Spleen (tissue), 11 donors: ENCODE results near the gene ANO1. TPM values are rescaled to one million over a fixed set of nuclear protein-coding genes. Genes with fewer than 3 reads are reported as not detected.

Experiments
- DNase-seq: peaks from one replicate; pipeline ENCODE4 v3.0.0-alpha.2; 2020
- H3K27ac ChIP-seq, 8 donors: fragments of 200-600 bp; sonication (generic) in 7 of 8; 1 replicate in 4 of 8; 2 replicates in 4 of 8; pipeline versions ENCODE4 v1.5.0 to v1.8.0; 2016 to 2021; ENCODE audit warnings: inconsistent platforms in 4 of 8, mild to moderate bottlenecking in 4 of 8, moderate library complexity in 1 of 8
- H3K27me3 ChIP-seq, 7 donors: fragments of 200-600 bp; sonication (generic) in 6 of 7; replicated peaks in 1 of 7; 1 replicate in 4 of 7; 2 replicates in 3 of 7; pipeline versions ENCODE4 v1.5.0 to v1.8.0; 2016 to 2021; ENCODE audit warnings: inconsistent platforms in 3 of 7, mild to moderate bottlenecking in 1 of 7
- H3K36me3 ChIP-seq, 6 donors: fragments of 200-600 bp; sonication (generic) in 5 of 6; 1 replicate in 4 of 6; 2 replicates in 2 of 6; pipeline versions ENCODE4 v1.5.0 to v1.8.0; 2016 to 2021; ENCODE audit warnings: inconsistent platforms in 2 of 6
- H3K4me1 ChIP-seq, 6 donors: fragments of 200-600 bp; sonication (generic) in 5 of 6; 1 replicate in 3 of 6; 2 replicates in 3 of 6; pipeline versions ENCODE4 v1.5.0 to v1.8.0; 2016 to 2021; ENCODE audit warnings: inconsistent platforms in 3 of 6
- H3K4me3 ChIP-seq, 8 donors: fragments of 200-600 bp; sonication (generic) in 7 of 8; 1 replicate in 4 of 8; 2 replicates in 4 of 8; pipeline versions ENCODE4 v1.5.0 to v1.8.0; 2016 to 2021; ENCODE audit warnings: inconsistent platforms in 4 of 8, mild to moderate bottlenecking in 4 of 8, moderate library complexity in 2 of 8
- H3K9me3 ChIP-seq, 8 donors: fragments of 200-600 bp; sonication (generic) in 7 of 8; 1 replicate in 4 of 8; 2 replicates in 4 of 8; pipeline versions ENCODE4 v1.5.0 to v1.8.0; 2016 to 2021; ENCODE audit warnings: inconsistent platforms in 4 of 8
- POLR2A ChIP-seq, 3 donors: fragments of 450-650 bp; IDR thresholded peaks; one replicate each; pipeline ENCODE4 v1.5.1; 2017; ENCODE audit warnings: antibody characterized with exemption in 3 of 3, mild to moderate bottlenecking in 1 of 3
- POLR2AphosphoS5 ChIP-seq, 3 donors: sonication (generic); formaldehyde crosslinking; IDR thresholded peaks; one replicate each; pipeline ENCODE4 v1.5.1; 2017; ENCODE audit warnings: antibody characterized with exemption in 3 of 3
- WGBS, 5 donors: extraction: QIAGEN DNeasy Blood & Tissue Kit in 3 of 5; methylation state at CpG; one replicate each; pipeline versions ENCODE4 v1.1.5 to v1.1.7; 2013 to 2018; 5-methylcytosine and 5-hydroxymethylcytosine counted together
- intact Hi-C: fragments of 100-400 bp; cut with DNase I; formaldehyde crosslinking; loops from one replicate; pipeline ENCODE4 v1.15.0; 2023; ENCODE audit warnings: low total_unique reads
- polyA plus RNA-seq, 3 donors: library from polyadenylated mRNA; stranded (reverse); fragments of 200-250 nt; gene quantifications; one replicate each; pipeline ENCODE4 v1.2.1, GENCODE V29; 2013
- total RNA-seq, 7 donors: library from RNA; depleted of rRNA in 3 of 7; stranded (reverse); fragments of >200 nt in 3 of 7; fragmentation: NEBNext Ultra II Directional in 4 of 7; extraction: Animal tissue kit (Norgen Biotek cat#: 25700) in 4 of 7; gene quantifications; one replicate each; pipeline versions ENCODE4 v1.1.0 to v1.2.1, GENCODE V29; 2016 to 2021
- TF ChIP-seq, protein P1 (sequence below), 11 experiments: fragments of 200-600 bp in 7 of 11; fragments of 450-650 bp in 4 of 11; sonication (generic) in 4 of 11; IDR thresholded peaks in 8 of 11; conservative IDR thresholded peaks in 3 of 11; 1 replicate in 7 of 11; 2 replicates in 4 of 11; pipeline versions ENCODE4 v1.4.0 to v1.8.0; 2016 to 2021; ENCODE audit warnings: antibody characterized with exemption in 11 of 11, inconsistent platforms in 4 of 11, mild to moderate bottlenecking in 1 of 11
- donor health status: healthy with polysubstance abuse.
- donor health status: DM: no; HTN: no; CAD: no; lungs with moderate emphysema.
- donor health status: DM: no; HTN: no; CAD: no.
- donor health status: Bipolar disorder and iron deficiency.
- donor health status: healthy.
- donor health status: DM: no; HTN: no; CAD: no.
- donor health status: DM: yes; HTN: yes; CAD: no.

ANO1 gene
- total and polyA plus RNA-seq, 10 donors = 0.22 to 1.2 (median 0.62) TPM

- no peak overlapping the region for H3K4me3 ChIP-seq
- H3K27me3 ChIP-seq = peaks cover 0 to 57% (median 4%) of the 10 kb centered on the region in 7 donors
- WGBS, 5 donors = 62 to 75% (median 67%) methylated on average over 8 to 9 of the region's 9 CpGs
- no peak for DNase-seq
- H3K27ac ChIP-seq = no peak overlapping the region
- H3K9me3 ChIP-seq = peaks cover 0 to 4% (median 0%) of the 10 kb centered on the region in 8 donors
- no peaks in the 10 kb centered on the region for H3K36me3 ChIP-seq
- intact Hi-C loops = no loop called here
- no peak for TF ChIP-seq POLR2AphosphoS5 (IDR thresholded peaks at IDR 0.05)
- TF ChIP-seq, protein P1, sequence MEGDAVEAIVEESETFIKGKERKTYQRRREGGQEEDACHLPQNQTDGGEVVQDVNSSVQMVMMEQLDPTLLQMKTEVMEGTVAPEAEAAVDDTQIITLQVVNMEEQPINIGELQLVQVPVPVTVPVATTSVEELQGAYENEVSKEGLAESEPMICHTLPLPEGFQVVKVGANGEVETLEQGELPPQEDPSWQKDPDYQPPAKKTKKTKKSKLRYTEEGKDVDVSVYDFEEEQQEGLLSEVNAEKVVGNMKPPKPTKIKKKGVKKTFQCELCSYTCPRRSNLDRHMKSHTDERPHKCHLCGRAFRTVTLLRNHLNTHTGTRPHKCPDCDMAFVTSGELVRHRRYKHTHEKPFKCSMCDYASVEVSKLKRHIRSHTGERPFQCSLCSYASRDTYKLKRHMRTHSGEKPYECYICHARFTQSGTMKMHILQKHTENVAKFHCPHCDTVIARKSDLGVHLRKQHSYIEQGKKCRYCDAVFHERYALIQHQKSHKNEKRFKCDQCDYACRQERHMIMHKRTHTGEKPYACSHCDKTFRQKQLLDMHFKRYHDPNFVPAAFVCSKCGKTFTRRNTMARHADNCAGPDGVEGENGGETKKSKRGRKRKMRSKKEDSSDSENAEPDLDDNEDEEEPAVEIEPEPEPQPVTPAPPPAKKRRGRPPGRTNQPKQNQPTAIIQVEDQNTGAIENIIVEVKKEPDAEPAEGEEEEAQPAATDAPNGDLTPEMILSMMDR (IDR thresholded peaks at IDR 0.05 in 8 of 11, conservative IDR thresholded peaks at IDR 0.05 in 3 of 11) = no peak
- TF ChIP-seq POLR2A (IDR thresholded peaks at IDR 0.05) = no peak
- H3K4me1 ChIP-seq = no peaks in the 10 kb centered on the region
Measured at GRCh38 chr11:70090961-70091381, 12.9 kb downstream of the ANO1 start.

GRCh38 chr11:70091638-70092037, 13.5 kb downstream of the ANO1 start:
- TF ChIP-seq POLR2AphosphoS5 (IDR thresholded peaks at IDR 0.05) = no peak
- no peak for TF ChIP-seq POLR2A (IDR thresholded peaks at IDR 0.05)
- TF ChIP-seq, protein P1 (IDR thresholded peaks at IDR 0.05 in 8 of 11, conservative IDR thresholded peaks at IDR 0.05 in 3 of 11) = no peak
- DNase-seq = no peak

DNA sequence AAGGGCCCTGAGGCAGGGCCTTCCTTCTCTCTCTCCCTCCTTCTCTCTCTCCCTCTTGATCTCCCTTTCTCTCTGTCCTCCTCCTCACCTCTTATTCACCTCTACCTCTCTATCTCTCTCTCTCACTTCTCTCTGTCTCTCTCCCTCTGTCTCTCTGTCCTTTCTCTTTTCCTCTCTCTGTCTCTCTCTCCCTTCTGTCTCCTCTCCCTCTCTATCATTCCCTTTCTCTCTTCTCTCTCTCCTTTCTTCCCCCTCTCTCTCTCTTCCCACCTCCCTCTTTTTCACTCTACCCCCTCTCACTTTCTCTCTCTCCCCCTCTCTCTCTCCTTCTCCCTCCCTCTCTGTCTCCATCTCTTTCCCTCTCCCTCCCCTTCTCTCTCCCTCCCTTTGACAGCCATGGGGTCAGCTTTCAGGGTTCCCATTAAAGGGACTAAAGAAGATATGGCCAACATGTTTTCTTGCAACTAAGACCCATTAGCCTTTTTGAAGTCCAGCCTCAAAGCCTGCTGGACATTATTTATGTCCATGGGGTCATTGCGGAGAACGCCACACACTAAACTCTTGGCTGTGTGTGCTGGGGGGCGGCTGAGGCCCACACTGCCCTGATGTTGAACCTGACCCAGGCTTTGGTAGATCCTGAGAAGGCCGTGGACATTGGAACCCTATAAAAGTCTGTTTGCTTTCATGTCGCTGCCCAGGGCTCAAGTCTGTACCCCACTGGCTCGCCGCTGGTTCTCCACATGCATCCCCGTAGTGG, 15.0 kb downstream of the ANO1 start:
- no peak overlapping the region for H3K27ac ChIP-seq
- 81 to 99% (median 90%) methylated on average over 8 of the region's 8 CpGs for WGBS, 5 donors
- H3K4me3 ChIP-seq = no peak overlapping the region
- TF ChIP-seq POLR2AphosphoS5 (IDR thresholded peaks at IDR 0.05) = no peak
- TF ChIP-seq POLR2A (IDR thresholded peaks at IDR 0.05) = no peak
- TF ChIP-seq, protein P1 (IDR thresholded peaks at IDR 0.05 in 8 of 11, conservative IDR thresholded peaks at IDR 0.05 in 3 of 11) = no peak
- H3K27me3 ChIP-seq = peaks cover 0 to 49% (median 0%) of the 10 kb centered on the region in 7 donors
- no peak for DNase-seq
- intact Hi-C loops = no loop called here
- H3K9me3 ChIP-seq = peaks cover 0 to 4% (median 0%) of the 10 kb centered on the region in 8 donors
- H3K4me1 ChIP-seq = no peaks in the 10 kb centered on the region
- H3K36me3 ChIP-seq = no peaks in the 10 kb centered on the region

More at GRCh38 chr11:70091638-70092037, 13.5 kb downstream of the ANO1 start:
- no peak overlapping the region for H3K4me3 ChIP-seq
- no peaks in the 10 kb centered on the region for H3K36me3 ChIP-seq
- H3K27ac ChIP-seq = no peak overlapping the region
- peaks cover 0 to 51% (median 4%) of the 10 kb centered on the region in 7 donors for H3K27me3 ChIP-seq
- H3K4me1 ChIP-seq = no peaks in the 10 kb centered on the region
- WGBS, 5 donors = 88 to 98% (median 92%) methylated on average over 6 to 8 of the region's 8 CpGs
- intact Hi-C loops = no loop called here
- peaks cover 0 to 4% (median 0%) of the 10 kb centered on the region in 8 donors for H3K9me3 ChIP-seq

GRCh38 chr11:70095541-70096252, 17.6 kb downstream of the ANO1 start:
- no peak for DNase-seq
- Histone ChIP-seq H3K36me3 (no peaks in the 10 kb centered on the region), H3K4me1 (peaks cover 0 to 6% (median 0%) of the 10 kb centered on the region in 6 donors), H3K27me3 (peaks cover 0 to 49% (median 0%) of the 10 kb centered on the region in 7 donors), H3K4me3 (no peak overlapping the region), H3K27ac (no peak overlapping the region), H3K9me3 (peaks cover 0 to 4% (median 0%) of the 10 kb centered on the region in 8 donors)
- no peak for TF ChIP-seq POLR2AphosphoS5 (IDR thresholded peaks at IDR 0.05)
- TF ChIP-seq, protein P1 (IDR thresholded peaks at IDR 0.05 in 8 of 11, conservative IDR thresholded peaks at IDR 0.05 in 3 of 11) = no peak
- TF ChIP-seq POLR2A (IDR thresholded peaks at IDR 0.05) = no peak
- intact Hi-C loops = no loop called here
- WGBS, 5 donors = 70 to 76% (median 73%) methylated on average over 13 of the region's 13 CpGs
